Suprapubic skin (tissue), 4 donors: ENCODE measurements around the gene ATP5MC2.

Experiments
- EP300 ChIP-seq: sonication (generic); formaldehyde crosslinking; IDR thresholded peaks from one replicate; pipeline ENCODE4 v1.6.1; 2017; ENCODE audit warnings: antibody characterized with exemption
- POLR2A ChIP-seq, 2 donors: fragments of 450-650 bp; IDR thresholded peaks; one replicate each; pipeline ENCODE4 v1.6.1; 2017; ENCODE audit warnings: antibody characterized with exemption in 2 of 2, mild to moderate bottlenecking in 2 of 2, moderate library complexity in 2 of 2
- POLR2AphosphoS5 ChIP-seq, 3 donors: sonication (generic); formaldehyde crosslinking; IDR thresholded peaks; one replicate each; pipeline ENCODE4 v1.6.1; 2017; ENCODE audit warnings: antibody characterized with exemption in 3 of 3
- TF ChIP-seq, protein P1 (sequence below), 2 donors: fragments of 200-600 bp in 1 of 2; fragments of 450-650 bp in 1 of 2; sonication (generic) in 1 of 2; IDR thresholded peaks; one replicate each; pipeline ENCODE4 v1.5.1; 2016 to 2019; ENCODE audit warnings: antibody characterized with exemption in 2 of 2, mild to moderate bottlenecking in 1 of 2, moderate library complexity in 1 of 2

DNA sequence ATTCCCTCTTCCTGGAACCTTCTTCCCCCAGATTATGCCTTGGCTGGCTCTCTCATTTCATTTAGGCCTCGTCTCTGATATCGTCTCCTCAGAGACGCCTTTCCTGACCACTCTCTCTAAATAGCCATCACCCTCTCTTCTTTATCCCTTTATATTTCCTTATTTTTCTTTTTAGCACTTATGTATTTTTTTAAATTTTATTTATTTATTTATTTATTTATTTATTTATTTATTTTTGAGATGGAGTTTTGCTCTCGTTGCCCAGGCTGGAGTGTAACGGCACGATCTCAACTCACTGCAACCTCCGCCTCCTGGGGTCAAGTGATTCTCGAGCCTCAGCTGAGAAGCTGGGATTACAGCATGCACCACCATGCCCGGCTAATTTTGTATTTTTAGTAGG lies 8.1 kb upstream of the ATP5MC2 start:
- TF ChIP-seq, protein P1, sequence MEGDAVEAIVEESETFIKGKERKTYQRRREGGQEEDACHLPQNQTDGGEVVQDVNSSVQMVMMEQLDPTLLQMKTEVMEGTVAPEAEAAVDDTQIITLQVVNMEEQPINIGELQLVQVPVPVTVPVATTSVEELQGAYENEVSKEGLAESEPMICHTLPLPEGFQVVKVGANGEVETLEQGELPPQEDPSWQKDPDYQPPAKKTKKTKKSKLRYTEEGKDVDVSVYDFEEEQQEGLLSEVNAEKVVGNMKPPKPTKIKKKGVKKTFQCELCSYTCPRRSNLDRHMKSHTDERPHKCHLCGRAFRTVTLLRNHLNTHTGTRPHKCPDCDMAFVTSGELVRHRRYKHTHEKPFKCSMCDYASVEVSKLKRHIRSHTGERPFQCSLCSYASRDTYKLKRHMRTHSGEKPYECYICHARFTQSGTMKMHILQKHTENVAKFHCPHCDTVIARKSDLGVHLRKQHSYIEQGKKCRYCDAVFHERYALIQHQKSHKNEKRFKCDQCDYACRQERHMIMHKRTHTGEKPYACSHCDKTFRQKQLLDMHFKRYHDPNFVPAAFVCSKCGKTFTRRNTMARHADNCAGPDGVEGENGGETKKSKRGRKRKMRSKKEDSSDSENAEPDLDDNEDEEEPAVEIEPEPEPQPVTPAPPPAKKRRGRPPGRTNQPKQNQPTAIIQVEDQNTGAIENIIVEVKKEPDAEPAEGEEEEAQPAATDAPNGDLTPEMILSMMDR (IDR thresholded peaks at IDR 0.05) = no peak
- TF ChIP-seq POLR2AphosphoS5 (IDR thresholded peaks at IDR 0.05) (no peak), POLR2A (IDR thresholded peaks at IDR 0.05) (no peak), EP300 (no peak)
